GM21723 (cell line): ENCODE measurements around the gene SMC4.

Experiments
- ATAC-seq: cut with Tn5 transposase; IDR thresholded peaks from one replicate; pipeline ENCODE4 v1.9.1; 2021; ENCODE audit warnings: mild to moderate bottlenecking, moderate library complexity; ENCODE audit not compliant: unreplicated experiment

The SMC4 gene

DNA sequence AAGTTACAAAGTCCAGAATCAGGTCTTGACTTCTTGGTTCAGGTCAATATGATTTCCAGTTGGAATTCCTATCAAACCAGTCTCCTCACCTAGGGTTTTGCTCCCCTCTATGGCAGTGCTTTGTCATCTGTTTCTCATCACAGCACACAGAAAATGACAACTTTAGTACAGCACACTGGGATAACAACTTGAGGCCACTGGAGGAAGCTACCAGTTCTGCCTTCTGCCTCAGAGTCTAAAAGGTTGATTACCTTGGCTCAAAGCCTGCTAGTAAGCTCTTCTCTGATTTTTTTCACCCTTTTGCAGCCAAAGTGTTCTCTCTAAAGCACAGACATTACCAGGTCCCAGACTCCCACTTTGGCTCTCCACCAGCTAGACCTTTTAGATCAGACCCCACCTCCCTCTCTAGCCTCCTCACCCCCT is 75.0 kb downstream of the SMC4 start:
- ATAC-seq, result no peak

DNA sequence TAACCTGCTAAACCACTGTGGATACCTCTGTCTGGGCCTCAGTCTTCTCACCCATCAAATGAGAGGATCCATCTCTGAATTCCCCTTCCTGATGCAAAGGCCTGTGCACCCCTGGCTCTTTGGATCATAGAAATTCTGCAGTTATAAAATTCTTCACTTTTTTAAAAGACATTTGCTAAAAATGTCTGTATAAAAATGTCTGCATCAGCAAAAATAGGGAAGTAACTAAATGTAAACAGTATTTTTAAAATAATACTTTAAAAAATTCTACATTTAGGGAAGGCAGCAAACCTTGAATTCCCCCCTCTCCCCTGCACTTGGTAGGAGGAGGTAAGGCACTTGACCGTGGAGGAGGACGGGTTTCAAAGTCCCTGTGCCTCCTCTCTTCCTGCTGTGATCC is 75.7 kb downstream of the SMC4 start:
- ATAC-seq, result no peak

DNA sequence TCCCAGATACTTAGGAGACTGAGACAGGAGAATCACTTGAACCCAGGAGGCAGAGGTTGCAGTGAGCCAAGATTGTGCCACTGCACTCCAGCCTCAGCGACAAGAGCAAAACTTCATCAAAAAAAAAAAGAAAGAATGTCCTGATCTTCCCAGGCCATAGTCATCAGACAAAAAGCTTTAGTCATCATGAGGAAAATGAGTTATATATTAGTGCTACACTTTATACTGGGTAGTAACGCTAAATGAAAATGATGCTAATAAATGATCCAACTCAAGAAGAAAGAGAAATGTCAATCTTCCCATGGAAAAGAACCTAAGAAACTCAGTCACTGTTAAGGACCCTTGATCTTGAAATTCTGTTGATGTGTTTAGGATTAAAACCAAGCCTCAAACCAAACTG is 76.4 kb downstream of the SMC4 start:
- ATAC-seq, result no peak

DNA sequence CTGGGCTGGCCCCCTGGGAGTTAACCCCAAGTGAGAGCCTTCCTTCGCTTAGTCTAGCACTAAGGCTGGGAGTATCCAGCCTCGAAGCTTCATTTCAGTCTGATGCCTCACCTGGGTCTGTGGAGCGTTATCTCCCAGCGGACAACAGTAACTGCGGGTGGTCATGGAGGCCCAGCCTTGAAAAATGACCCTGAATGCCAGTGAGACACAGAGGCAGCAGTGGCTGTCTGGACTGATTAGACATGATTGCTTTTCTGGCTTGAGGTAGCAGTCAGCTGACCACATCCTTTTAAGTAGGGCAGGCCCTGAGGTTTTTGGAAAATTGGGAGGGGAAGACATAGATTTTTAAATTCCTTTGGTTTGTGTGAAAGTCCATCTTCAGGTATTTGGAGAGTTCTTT is 78.3 kb downstream of the SMC4 start:
- ATAC-seq, result no peak

DNA sequence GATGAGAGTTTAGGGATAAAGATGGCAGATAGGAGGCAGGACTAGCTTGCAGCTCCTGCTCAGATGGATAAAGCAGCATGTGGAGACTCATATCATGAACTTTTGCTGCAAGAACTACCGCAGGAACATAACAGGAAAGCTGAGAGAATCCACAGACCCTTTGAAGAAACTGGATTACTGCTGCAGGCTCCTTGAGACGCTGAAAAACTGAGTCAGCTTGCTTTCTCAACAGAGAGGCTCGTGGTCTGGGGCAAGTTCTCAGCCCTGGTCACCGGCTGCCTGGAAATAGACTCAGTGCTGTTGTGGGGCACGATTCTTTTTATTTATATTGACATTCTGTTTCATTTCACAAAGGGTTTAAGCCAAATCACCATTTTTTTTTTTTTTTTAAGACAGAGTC is 78.9 kb downstream of the SMC4 start:
- no peak for ATAC-seq

DNA sequence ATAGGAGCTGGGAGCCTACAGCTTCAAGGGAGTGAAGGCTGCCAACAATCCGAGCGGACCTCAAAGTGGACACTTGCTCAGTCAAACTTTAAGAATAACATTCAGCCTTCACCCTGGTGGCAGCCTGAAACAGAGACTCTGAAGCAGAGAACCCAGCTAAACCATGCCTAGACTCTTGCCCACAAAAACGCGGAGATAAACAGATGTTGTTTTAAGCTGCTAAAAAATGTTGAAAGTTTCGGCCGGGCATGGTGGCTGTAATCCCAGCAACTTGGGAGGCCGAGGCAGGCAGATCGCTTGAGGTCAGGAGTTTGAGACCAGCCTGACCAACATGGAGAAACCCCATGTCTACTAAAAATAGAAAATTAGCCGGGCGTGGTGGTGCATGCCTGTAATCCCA is 79.9 kb downstream of the SMC4 start:
- no peak for ATAC-seq

DNA sequence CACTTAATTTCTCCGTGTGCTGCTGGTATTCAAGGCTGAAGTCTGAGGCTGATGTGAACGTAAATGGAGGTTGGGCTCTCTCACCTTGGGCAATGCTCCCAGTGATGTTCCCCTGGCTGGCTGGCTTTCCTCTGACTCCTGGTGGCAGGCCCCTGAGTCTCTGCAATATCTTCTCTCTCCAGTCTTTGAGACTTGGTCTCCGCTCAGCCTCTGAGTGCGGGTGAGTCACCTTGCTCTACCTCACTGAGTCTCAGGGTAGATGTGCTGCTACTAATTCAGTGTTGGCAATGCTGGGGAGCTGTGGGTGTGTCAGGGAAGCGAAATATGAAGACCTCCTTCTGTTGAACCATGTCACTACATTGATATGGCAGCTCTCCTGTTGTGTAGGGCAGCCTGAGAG is 81.5 kb downstream of the SMC4 start:
- no peak for ATAC-seq

DNA sequence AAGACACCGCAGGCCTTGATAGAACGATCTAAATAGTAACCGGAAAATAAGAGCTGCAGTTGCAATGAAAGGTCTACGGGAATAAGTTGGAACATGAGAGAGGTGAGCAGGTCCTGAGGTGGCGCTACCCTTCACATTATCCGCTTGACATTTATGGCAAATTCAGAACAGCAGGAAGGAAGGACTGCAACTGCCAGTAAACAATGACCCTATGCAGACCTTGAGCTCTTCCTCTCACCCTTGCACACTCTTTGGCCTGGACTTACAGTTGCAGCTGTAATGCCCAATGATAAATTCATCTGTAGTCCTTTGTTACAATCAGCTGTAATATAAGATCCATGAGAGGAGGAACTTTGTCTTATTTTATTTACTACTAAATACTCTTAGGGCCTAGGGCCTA is 82.4 kb downstream of the SMC4 start:
- ATAC-seq, result no peak

DNA sequence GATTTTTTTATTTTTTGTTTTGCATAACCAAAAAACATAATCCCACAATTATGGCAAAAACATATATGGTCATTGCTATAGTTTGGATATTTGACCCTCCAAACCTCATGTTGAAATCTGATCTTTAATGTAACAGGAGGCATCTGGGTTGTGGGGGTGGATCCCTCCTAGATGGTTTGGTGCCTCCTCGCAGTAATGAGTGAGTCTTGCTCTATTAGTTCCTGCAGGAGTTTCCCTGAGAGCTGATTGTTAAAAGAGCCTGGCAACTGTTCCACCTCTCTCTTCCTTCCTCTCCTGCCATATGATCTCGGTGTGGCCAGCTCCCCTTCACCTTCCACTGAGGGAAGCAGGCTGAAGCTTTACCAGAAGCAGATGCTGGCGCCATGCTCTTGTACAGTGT is 83.3 kb downstream of the SMC4 start:
- no peak for ATAC-seq
